Measurements from ENCODE around the gene TTLL9.
A peak's percentile ranks its signal among the peaks of the same experiment; 100 is the strongest.
"Not testable (repeated sequence)": the region's sequence is repeated elsewhere in the genome, so short reads cannot be mapped to it uniquely, and the experiment has no call there.

TTLL9 gene

GRCh38 chr20:31926493-31926892 lies 56.1 kb downstream of the TTLL9 start:
- no peak for TF ChIP-seq CTCF (IDR thresholded peaks at IDR 0.05)
- Histone ChIP-seq H3K27ac (no peak overlapping the region), H3K4me3 (ENCODE audit: low read depth, low read length) (no peak overlapping the region), H3K27me3 (ENCODE audit: control insufficient read depth, insufficient read depth, low read length) (no peaks in the 10 kb centered on the region), H3K4me1 (peaks cover 13% of the 10 kb centered on the region), H3K4me2 (ENCODE audit: low read length) (no peak overlapping the region), H2AFZ (no peak overlapping the region), H3K9ac (no peak overlapping the region), H3K36me3 (ENCODE audit: control insufficient read depth, insufficient read depth, low read length) (no peaks in the 10 kb centered on the region), H3K79me2 (no peaks in the 10 kb centered on the region), H3K9me3 (ENCODE audit: control insufficient read depth, low read length) (no peaks in the 10 kb centered on the region)

GRCh38 chr20:31927627-31928159 lies 57.3 kb downstream of the TTLL9 start:
- Histone ChIP-seq H3K4me3 (ENCODE audit: low read depth, low read length) (no peak overlapping the region), H3K4me2 (ENCODE audit: low read length) (no peak overlapping the region), H3K9me3 (ENCODE audit: control insufficient read depth, low read length) (no peaks in the 10 kb centered on the region), H3K79me2 (no peaks in the 10 kb centered on the region), H2AFZ (no peak overlapping the region), H3K9ac (no peak overlapping the region), H3K4me1 (peaks cover 13% of the 10 kb centered on the region), H3K27me3 (ENCODE audit: control insufficient read depth, insufficient read depth, low read length) (no peaks in the 10 kb centered on the region), H3K36me3 (ENCODE audit: control insufficient read depth, insufficient read depth, low read length) (no peaks in the 10 kb centered on the region), H3K27ac (no peak overlapping the region)
- TF ChIP-seq CTCF (IDR thresholded peaks at IDR 0.05), result no peak

GRCh38 chr20:31929631-31930030 lies 59.2 kb downstream of the TTLL9 start:
- not testable (repeated sequence) for H3K27ac ChIP-seq; H3K79me2 ChIP-seq; H3K9me3 ChIP-seq (ENCODE audit: control insufficient read depth, low read length); H3K36me3 ChIP-seq (ENCODE audit: control insufficient read depth, insufficient read depth, low read length); H3K9ac ChIP-seq; H3K4me2 ChIP-seq (ENCODE audit: low read length); H3K27me3 ChIP-seq (ENCODE audit: control insufficient read depth, insufficient read depth, low read length); H3K4me3 ChIP-seq (ENCODE audit: low read depth, low read length); H3K4me1 ChIP-seq; H2AFZ ChIP-seq

- no peaks in the 10 kb centered on the region for H3K36me3 ChIP-seq (ENCODE audit: control insufficient read depth, insufficient read depth, low read length)
- no peaks in the 10 kb centered on the region for H3K27me3 ChIP-seq (ENCODE audit: control insufficient read depth, insufficient read depth, low read length)
- H3K9me3 ChIP-seq (ENCODE audit: control insufficient read depth, low read length), result no peaks in the 10 kb centered on the region
- no peak overlapping the region for H3K27ac ChIP-seq
- H3K79me2 ChIP-seq, result no peaks in the 10 kb centered on the region
- no peak overlapping the region for H3K4me3 ChIP-seq (ENCODE audit: low read depth, low read length)
- peaks cover 10% of the 10 kb centered on the region for H3K4me1 ChIP-seq
- peak overlapping the region; percentile 29 for H2AFZ ChIP-seq
- no peak for TF ChIP-seq CTCF (IDR thresholded peaks at IDR 0.05)
- H3K9ac ChIP-seq, result no peak overlapping the region
- H3K4me2 ChIP-seq (ENCODE audit: low read length), result no peak overlapping the region
These were observed 60.3 kb downstream of the TTLL9 start for GRCh38 chr20:31930779-31931178.

GRCh38 chr20:31933698-31934097 lies 63.3 kb downstream of the TTLL9 start:
- no peak overlapping the region for H2AFZ ChIP-seq
- no peak for TF ChIP-seq CTCF (IDR thresholded peaks at IDR 0.05)

More at GRCh38 chr20:31933698-31934097, 63.3 kb downstream of the TTLL9 start:
- Histone ChIP-seq H3K9me3 (ENCODE audit: control insufficient read depth, low read length) (no peaks in the 10 kb centered on the region), H3K9ac (no peak overlapping the region), H3K79me2 (no peaks in the 10 kb centered on the region), H3K4me3 (ENCODE audit: low read depth, low read length) (no peak overlapping the region), H3K27ac (no peak overlapping the region), H3K27me3 (ENCODE audit: control insufficient read depth, insufficient read depth, low read length) (no peaks in the 10 kb centered on the region), H3K36me3 (ENCODE audit: control insufficient read depth, insufficient read depth, low read length) (no peaks in the 10 kb centered on the region), H3K4me1 (peaks cover 30% of the 10 kb centered on the region), H3K4me2 (ENCODE audit: low read length) (no peak overlapping the region)
